Epidermal melanocyte (primary cell): ENCODE results near the gene SNIP1.
A peak's percentile ranks its signal among the peaks of the same experiment; 100 is the strongest.
"Not testable (repeated sequence)": the region's sequence is repeated elsewhere in the genome, so short reads cannot be mapped to it uniquely, and the experiment has no call there.

Experiments used
- DNase-seq: peaks from one replicate; pipeline ENCODE4 v3.0.0; 2011; ENCODE audit warnings: low spot score; ENCODE audit not compliant: insufficient read length

SNIP1 gene, protein sequence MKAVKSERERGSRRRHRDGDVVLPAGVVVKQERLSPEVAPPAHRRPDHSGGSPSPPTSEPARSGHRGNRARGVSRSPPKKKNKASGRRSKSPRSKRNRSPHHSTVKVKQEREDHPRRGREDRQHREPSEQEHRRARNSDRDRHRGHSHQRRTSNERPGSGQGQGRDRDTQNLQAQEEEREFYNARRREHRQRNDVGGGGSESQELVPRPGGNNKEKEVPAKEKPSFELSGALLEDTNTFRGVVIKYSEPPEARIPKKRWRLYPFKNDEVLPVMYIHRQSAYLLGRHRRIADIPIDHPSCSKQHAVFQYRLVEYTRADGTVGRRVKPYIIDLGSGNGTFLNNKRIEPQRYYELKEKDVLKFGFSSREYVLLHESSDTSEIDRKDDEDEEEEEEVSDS

DNA sequence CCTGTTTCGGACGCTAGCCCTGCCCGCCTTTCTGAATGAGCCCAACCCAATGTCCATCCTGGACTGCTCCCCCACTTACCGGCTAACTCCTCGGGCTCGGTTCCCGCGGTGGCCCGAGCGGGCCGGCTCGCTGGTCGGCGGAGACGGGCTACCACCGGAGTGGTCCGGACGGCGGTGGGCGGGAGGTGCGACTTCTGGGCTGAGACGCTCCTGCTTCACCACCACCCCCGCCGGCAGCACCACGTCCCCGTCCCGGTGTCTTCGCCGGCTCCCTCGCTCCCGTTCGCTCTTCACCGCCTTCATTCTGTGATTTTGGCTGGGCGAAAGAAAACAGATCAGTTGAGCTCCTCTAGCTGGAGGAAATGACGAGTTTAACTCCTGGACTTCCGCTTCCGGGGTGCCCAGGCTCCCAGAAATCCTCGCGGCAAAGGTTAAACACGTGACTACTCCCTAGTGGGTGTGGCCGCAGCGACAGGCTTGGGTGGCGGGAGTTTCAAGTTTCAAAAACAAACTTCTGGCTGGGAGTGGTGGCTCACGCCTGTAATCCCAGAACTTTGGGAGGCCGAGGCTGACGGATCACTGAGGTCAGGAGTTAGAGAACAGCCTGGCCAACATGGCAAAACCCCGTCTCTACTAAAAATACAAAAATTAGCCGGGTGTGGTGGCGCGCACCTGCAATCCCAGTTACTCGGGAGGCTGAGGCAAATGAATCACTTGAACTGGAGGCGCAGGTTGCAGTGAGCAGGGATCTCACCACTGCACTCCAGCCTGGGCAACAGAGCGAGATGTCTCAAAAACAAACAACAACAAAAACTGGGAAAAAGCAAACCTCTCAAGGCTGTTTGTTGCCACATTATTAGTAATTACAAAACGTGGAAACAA lies at the start of gene SNIP1:
TSS of gene SNIP1 (minus strand) at position 367 of the 882 bp plus-strand sequence. CDS start at position 303, 64 bp downstream.
- DNase-seq, result peak; percentile 95

DNA sequence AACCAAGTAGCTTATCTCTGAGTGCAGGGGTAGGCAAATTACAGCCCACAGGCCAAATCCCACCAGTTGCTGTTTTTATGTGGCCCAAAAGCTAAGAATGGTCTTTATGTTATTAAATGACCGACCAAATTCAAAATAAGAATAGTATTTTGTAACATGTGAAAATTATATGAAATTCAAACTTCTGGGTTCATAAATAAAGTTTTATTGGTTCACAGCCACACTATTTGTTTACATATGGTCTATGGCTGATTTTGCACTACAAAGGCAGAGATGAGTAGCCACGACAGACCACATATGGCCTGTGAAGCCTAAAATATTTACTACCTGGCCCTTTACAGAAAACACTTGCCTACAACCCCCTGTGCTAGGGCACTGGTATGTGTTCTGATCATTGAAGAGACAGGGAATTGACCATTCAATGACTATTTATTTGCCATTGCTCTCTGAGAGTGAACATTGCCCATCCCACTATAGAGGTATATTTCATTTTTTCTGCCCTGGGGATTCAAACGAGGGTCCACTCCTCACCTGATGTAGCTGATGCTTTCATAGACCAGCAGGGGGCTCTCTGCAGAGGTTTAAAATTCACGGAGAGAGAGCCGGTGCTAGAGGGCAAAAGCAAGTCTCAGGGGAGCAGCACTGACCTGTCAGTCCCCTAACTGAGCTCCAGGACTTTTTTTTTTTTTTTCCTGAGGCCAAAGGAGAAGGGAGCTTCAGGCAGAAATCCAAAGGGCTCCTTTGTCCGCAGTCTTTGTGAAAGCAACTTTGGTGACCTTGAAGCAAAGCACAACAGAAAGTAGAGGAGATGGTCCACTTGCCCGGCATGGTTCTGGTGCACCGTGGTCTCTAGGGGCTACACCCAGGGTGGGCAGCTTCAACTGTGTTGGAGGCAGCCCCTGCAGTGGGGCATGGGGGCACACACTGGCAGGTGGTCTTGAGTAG lies 48.9 kb upstream of the SNIP1 start:
- peak; percentile 38 for DNase-seq

DNA sequence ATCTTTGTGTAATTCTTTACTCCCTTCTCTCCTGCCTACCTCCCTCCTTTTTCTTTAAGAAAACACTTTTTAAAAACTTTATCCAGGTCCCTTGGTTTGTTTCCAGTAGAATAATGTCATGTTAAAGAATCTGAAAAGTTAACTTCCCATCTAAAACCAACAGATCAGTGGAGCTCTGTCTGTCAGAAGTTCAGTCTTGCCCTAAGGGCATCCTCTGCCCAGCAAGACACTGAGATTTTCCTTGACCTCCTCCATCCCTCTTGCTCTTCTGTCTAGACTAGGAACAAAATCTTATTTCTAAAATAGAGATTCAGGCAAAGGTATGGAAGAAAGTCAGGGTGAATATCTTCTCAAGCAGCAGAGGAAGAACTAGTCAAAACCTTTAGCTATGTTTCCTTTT lies 47.3 kb upstream of the SNIP1 start:
- DNase-seq, result peak; percentile 24

DNA sequence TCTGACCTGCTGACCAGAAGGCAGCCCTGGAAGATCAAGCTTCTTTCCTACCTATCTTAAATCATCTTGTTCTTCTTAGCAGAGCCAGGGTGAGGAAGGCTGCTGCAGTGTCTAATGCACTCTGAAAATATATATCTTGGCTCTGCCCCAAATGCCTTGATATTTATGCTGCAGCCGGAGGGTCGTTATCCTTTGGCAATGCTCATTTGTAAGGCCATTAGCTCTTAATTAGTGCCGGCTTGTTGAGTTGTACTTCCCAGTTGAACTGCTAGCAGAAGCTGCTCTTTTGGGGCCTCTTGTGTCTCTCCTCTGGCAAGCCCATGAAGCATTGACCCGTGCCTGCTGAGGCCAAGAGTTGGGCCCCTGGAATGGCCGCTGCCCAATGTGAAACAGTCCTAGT lies 45.8 kb upstream of the SNIP1 start:
- DNase-seq, result no peak

DNA sequence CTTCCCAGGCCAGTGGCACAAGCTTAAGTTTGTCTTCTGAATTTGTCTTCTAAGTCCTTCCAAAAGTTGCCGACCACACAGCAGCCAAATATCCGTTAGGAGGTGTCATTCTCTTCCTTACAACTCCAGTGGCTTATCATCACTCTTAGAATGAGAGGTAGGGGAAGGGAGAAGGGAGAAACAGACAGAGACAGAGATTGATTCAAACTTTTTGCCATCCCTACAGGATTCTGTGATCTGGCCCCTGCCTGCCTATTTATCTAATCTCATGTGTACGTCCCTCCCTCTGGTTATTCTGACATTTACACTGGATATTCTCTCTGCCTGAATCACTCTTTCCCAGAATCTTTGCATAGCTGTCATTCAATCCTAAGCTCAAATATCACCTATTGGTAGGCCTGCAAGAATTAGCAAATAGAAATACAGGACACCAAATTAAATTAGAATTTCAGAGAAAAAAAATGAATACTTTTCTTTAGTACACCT lies 42.1 kb upstream of the SNIP1 start:
- DNase-seq, result no peak

DNA sequence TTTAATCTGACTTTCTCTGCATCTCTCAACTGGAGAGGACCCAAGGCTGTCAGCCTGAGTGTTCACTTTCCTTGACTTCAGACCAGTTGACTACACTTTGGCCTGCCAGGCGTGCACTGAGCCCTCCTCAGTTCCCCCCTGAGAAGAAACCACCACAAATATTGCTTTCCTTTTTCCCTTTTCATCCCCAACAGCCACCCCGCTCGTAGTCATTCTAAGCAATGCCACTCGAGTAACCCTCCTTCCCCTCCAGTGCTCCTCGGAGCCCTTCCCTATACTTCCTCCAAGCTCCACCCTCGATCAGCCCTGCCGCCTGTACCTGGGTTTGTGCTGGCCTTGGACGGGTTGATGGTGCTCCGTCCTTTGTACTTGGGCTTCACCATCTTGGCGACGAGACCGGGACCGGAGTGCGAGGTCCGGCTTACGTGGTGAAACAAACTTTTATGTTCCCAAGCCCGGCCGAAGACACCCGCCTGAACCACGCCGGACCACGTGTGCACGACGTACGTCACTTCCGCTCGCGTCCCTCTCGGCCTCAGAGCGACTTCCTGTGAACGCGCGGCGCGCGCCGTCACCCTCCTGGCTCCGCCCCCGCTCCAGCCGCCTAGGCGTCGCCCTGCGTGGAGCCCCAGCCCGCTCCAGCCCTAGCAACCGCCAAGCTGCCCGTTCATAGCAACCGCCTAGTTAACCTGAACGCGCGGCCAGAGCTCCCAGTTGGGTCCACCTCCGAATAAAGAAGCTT lies 41.5 kb upstream of the SNIP1 start, which contains the start of gene GNL2:
TSS of gene GNL2 (minus strand) at position 498 of the 742 bp plus-strand sequence. CDS start at position 383, 115 bp downstream.
- DNase-seq, result peak; percentile 94

DNA sequence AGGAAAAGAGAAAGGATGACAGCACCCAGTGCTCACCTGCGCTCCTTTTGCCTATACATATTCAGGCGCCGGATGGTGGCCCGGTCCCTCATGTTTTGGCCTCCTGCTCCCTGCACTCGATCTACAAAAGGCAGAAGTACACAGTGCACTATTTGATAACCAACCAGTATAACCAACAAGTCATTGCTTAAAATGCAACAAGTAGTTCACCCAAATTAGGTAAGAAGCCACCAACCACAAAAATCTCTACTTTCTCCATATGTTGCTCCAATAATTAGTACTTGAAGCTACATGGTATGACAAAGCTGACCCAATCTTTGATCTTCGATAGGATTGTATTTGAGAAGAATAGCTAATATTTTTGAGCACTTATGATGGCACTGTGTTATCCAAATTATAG lies 39.6 kb upstream of the SNIP1 start:
- no peak for DNase-seq

DNA sequence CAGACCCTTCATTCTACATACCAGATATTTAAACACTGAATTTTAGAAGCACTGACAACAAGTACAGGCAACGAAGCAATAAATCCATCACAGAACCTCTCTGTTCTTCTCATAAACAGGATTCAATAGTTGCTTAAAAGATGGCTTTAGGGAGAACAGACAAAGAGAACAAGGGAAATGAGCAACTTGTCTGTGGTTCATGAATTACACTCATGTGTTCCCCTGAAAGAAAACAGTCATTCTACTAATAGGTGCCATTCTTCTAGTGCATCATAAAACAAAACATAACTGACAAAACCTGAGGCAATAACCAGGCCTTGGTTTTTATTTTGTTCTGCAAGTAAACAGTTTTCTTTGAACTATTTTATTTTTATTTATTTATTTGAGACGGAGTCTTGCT lies 34.8 kb upstream of the SNIP1 start:
- no peak for DNase-seq

DNA sequence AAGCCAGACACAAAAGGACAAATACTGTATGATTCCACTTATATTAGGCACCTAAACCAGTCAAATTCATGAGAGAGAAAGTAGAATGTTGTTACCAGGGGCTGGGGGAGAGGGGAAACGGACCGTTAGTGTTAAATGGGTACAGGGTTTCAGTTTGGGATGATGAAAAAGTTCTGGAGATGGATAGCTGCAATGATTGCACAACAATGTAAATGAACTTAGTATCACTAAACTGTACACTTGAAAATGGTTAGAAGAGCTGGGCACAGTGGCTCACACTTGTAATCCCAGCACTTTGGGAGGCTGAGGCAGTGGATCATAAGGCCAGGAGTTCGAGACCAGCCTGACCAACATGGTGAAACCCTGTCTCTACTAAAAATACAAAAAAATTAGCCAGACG lies 30.5 kb upstream of the SNIP1 start:
- not testable (repeated sequence) for DNase-seq

DNA sequence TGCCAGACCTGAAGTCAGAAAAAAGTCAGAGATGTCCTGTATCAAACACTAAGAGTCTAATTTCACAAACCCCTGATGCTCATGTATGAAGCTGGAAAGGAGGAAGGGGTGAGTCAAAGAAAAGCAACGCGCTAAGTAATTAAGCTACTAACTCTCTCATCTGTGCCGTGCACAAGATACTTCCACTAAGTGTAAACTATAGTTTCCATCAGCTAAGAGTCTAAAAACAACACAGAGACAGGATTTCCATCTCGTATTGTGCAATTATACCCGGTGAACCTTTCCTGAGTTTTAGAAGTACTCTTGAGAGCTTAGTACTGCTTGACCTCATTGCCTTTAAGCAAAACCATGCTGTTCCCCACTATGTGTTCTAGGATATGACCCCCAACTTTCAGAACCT lies 21.6 kb upstream of the SNIP1 start:
- no peak for DNase-seq

DNA sequence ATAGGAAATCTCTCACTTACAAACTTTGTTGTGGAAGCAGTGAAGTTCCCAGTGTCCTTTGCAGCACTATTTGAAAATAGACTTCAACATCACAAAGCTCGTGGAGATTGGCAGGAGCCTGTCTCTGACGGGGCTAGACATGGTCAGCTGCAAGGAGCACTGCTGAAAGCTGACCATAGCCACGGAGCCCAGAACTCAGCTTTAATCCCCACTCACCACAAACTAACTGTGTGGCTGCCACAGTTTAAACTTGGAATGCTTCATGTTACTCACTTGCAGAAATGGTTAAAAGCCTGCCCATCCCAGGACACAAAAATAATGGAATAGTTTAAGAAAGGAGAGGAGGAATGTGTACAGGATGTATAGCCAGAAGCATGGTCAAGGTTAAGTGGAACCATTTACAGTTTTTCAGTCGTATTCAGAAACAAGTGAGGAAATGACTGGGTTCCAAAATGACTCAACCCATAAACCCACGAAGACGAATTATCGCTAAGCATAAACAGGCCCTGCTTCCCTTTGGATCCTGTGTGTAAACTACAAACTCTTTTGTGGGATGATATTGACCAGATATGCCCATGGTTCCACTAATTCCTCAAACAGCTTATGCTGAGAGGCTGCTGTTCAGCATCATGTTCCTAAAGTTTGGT lies 20.9 kb upstream of the SNIP1 start:
- DNase-seq, result no peak

DNA sequence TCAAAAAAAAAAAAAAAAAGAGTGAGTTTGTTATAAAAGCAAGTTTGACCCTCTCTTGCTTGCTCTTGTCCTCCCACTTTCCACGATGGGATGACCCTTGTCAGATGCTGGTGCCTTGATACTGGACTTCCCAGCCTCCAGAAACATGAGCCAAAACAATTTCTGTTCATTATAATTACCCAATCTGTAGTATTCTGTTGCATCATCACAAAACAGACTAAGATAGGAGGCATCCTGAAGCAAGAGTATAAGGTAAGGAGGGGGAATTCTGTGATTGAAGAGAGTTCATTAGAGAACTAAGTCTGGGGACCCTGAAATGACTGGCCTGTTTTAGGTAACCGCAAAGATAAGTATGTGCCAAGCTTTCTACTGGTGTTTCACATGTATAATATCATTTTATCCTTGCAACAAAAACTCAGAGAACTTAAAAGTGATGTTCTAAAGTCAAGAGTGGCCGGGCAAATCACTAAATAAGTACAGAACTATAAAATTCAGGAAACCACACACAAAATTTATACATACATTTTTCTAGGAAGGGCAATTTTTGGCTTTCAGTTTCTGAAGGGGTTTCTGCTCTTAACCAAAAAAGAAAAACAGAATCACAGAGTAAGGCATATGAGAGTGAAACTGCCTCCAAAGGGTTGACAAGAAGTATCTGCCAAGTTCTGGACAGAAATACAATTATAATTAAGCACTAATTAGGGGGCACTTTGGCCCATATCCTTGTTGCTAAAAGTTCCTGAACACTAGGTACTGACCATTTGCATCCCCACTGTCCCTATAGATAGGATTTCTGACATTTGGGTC lies 16.6 kb upstream of the SNIP1 start:
- no peak for DNase-seq

DNA sequence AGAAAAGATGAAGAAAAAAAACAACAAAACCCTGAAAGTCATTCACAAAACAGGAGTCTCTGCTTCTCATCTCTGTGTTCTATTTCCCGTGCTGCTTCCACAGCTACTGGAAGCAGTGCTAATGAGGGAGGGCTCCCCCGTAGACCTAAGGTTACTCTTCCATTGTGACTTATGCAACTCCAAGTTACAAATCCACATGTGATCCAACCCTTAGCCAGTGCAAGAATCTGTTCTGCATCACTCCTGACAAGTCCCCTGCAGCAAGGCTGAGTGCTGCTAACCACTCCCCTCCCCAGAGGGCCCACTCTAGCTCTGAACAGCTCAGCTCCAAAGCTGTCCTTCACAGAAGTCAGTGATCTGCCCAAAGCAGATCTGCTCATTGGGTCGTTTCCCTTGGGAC lies 12.9 kb upstream of the SNIP1 start:
- no peak for DNase-seq

DNA sequence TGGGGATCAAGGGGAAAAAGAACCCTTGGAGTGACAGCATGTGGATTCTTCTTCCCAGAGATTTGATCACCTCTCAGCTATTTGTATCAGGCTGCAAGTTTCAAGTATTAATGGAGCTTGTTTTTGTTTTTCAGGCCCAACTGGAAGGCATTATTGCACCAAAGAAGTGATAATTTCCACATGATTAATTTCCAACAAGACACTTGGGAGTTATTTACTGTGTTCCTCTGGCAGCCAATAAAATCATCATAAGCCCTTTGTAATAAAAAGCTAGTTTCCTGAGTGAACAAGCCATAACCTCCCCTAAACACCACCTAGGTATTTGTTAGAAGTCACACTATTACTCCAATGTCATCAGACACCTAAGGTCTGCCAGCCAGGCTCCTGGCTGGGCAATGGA lies 10.8 kb upstream of the SNIP1 start:
- DNase-seq, result no peak

DNA sequence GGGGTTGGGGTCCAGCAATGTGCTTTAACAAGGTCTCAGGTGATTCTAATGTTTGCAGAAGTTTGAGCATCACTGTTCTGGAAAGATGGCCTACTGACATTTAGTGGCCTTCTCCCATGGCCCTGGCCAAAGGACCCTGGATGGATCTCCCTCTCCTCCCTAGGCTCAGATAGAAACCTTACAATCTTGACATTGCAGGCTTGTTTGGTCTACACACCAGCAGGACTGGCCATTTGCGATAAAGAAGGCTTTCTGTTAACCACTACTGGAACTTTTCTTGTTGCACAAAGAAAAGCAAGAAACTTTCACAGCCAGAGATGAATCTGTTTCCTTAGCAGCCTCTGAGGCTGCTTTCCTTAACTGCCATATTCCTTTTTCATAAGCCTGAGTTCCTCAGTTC lies 8.9 kb upstream of the SNIP1 start:
- no peak for DNase-seq

DNA sequence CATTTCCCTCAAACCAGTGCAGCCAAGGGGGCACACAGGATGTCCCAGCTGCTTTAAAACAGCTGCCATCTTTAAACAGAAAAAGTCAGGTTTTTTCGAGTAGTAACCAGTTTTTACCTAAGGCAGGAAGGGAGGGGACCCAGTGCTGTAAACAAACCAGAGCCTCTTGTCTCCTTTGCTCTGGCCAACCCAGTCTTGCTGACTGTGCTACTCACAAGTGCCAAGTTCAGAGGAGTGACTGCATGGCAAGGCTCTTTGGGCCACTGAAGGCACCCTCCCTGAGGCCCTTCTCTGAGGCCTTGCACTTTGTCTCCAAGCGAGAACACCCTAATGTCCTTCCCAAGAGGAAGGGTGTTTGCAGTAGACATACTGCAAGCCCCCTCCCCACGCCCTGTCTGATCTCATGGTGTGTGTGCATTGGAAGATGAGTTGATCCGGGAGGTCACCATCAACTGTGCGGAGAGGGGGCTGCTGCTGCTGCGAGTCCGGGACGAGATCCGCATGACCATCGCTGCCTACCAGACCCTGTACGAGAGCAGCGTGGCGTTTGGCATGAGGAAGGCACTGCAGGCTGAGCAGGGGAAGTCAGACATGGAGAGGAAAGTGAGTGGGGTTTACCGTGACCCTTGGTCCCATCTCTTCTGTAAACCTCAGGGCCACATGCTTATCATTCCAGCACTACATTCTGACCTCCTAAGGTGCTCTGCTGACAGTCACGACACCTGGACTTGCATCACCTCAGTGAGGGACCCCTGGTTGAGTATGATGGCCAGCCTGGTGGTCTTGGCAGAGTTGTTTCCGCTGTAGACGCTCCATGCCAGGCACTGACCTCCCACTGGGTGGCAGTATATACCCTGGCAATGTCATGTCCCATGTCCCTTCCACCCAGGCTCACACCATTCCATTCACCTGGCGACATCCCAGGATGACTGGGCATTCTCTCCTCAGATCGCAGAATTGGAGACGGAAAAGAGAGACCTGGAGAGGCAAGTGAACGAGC lies 7.3 kb upstream of the SNIP1 start:
- no peak for DNase-seq

DNA sequence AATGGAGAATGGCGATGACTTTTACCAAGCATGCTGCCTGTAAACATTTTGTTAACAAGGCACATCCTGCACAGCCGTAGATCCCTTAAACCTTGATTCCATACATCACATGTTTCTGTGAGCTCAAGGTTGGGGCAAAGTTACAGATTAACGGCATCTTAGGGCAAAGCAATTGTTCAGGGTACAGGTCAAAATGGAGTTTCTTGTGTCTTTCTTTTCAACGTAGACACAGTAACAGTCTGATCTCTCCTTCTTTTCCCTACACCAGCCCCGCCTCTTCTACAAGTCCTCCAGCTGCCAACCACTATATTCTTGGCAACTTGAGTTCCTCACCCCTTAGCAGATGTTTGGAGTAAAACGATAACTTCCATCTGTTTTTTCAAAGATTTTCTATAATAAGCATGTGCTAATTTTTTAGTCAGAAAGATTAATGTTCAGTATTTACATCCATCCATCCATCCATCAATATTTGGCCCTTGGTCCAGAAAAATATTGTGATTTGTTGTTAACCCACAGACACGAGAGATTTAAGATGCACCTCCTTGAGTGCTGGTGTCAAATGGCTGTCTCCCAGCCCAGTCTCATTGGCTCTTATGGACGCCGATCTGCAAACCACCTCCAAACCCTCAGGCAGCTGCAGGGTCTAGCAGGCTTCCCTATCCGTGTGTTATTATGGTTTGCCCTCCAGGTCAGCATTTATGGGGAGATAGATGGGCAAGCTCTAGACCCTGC lies 6.5 kb upstream of the SNIP1 start:
- DNase-seq, result no peak
